ENCODE results near the gene HDGFL2.

HDGFL2 gene

DNA sequence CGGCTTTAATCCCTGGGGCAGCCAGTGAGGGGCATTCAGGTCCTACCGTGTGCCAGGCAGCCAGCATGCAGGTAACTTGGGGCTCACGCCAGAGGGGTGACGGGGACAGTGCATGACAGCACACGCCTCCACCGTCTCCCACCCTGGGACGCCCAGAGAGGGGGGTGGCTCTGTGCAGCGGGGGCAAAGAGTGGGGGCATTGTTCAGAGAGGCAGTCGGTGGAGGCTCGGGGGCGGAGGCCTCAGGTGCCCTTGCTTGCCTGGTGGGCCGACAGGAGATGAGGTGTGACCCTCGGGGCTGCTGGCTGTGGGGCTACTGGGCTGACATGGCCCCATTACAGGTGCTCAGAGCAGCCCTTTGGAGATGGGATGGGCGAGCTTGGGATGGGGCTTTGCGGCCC is 27.8 kb downstream of the HDGFL2 start:
- DNase-seq = no peak

- DNase-seq = no peak
Observed at GRCh38 chr19:4500841-4501591, 28.9 kb downstream of the HDGFL2 start.

- no peak for DNase-seq
Observed at GRCh38 chr19:4501691-4502090, 29.6 kb downstream of the HDGFL2 start.

DNA sequence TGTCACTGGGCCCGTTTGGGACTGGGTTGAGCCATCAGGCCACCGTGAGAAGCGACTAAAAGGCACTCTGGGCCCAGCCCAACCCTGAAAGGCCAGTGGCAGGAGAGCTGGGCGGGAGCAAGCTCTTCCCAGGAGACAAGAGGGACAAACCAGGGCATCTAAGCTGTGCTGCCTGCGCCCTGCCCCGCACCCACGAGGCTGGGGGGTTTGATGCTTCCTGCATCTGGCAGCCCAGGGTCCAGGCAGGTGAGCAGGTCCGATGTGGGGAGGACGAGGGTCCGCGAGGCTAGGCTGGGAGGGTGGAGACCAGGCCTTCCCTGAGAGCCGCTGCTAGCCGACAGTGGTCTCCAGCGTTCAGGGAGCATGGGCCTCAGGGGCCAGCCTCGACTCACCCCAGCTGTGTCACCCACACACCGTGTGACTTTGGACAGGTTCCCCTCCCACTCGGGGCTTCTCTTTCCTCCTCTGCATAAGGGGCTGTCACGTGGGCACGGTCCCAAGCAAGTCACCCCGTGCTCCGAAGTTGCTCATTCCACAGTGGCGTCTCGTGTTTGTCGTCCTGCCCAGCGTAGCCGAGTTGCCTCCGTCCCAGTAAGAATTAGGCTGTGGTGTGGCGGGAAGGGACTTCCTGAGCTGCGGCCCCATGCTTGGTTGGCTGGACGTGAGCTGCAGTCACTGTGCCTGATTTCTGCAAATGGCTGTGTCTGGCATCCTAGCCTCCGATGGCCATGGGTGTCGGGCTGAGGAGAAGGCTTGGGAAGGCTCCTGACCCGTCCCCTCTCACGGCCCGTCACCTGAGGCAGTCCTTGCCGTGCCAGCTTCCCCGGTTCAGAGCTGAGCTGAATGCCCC is 30.4 kb downstream of the HDGFL2 start:
- DNase-seq = no peak

DNA sequence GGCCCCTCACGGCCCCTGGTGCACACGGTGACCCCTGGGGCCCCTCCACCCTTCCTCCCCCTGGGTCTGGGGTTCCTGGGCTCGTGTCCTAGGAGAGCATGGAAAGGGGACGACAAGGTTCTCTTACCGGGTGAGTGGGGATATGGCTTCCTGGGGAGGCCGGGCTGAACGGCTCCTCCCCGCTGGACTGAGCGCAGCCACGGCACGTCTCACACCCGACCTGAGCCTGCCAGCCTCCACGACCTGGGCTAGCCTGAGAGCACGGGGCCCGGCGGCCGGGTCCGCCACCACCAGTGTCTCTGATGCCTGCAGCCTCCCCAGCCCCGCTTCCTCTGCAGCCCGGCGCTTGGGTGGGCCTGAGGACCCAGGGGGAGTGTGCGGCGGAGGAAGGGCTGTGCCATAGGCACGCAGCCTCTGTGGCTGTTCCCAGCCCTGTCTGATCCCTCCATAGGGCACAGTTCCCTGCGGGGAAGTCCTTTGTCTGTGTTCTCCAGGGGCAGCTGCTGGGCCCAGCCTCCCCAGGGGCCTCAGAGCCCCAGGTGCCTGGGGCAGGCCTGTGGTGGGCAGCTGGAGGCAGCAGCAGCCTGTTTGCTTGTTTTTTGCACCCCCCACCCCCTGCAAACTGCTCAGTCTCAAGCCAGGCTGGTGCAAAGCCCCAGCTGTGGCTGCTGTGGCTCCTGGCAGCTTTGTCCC is 31.2 kb downstream of the HDGFL2 start:
- no peak for DNase-seq

- DNase-seq = no peak
Observed at GRCh38 chr19:4503825-4504170, 31.7 kb downstream of the HDGFL2 start.

GRCh38 chr19:4504297-4504701 is 32.2 kb downstream of the HDGFL2 start:
- DNase-seq = no peak

DNA sequence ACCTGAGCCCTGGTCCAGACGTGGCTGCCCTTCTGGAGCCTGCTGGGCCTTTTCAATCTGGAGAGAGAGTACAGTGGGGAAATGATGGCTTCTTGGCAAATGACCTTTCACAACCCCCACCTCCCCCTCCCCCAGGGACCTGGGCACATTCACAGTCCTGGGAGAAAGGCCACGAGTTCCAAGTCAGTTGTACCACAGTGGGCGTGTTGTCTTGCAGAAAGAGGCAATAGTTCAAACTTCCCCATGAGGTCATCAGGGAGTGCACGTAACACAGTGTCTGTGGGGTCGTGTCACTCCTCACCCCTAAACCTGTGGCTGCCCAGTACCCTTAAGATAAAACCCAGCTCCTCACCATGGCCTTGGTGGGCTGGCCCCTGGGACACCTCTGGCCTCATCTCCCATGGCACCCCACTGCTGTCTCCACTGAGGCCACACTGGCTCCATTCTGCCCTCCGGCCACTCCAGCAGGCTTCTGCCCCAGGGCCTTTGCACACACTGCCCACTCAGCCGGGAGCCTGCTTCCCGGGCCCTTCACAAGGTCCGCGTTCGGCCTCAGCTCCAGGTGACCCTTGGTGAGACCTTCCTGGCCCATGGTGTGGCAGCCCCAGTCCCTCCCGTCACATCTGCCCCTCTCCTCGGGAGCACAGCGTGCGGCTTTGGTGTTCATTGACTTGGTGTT is 32.9 kb downstream of the HDGFL2 start:
- DNase-seq = no peak

DNA sequence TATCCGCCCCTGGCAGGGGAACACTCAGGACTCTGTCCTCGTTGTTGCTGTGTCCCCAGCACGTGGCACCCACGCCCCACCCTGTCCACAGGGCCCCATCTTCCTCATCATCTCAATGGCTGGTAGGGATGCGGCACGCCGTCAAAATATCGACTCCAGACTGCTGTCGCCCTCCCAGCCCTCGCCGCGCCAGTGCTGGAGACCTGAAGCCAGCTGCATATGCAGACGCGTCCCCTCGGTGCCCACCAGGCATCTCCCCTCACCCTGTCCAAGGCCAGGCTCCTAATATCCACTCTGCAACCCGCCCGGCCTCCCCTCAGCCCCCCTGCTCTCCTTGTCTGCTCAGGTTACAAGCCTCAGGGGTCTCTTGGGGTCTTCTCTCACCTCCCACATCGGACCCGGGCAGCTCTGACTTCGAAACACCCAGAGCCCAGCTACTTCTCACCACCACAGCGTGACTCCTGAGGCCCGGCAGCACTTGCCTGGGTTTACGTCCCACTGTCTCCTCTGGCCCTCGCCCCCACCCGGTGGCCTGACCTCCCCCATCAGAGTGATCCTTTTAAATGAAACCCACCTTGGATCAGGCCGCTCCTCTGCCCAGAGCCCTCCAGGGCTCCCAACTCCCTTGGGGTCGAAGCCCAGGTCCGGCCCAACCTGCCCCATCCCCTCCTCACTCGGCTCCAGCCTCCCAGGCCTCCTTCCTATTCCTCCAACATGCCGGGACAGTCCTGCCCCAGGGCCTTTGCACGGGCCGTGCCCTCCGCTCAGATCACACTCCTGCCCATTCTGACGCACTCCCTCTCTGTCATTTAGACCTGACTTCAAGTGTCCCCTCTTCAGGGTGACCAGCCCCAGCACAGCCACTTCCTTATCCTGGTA is 33.7 kb downstream of the HDGFL2 start:
- no peak for DNase-seq

GRCh38 chr19:4506449-4507149 is 34.5 kb downstream of the HDGFL2 start:
- no peak for DNase-seq

DNA sequence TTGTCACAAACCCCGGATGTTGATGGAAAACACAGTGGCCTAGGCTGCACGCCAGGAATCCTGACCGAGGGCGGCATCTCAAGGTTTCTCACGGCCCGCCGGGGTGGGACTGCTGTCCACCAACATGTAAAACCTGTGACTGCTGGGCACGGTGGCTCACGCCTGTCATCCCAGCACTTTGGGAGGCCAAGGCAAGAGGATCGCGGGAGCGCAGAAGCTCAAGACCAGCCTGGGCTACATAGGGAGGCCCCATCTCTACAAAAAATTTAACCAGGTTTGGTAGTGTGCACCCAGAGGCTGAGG is 35.0 kb downstream of the HDGFL2 start:
- no peak for DNase-seq

DNA sequence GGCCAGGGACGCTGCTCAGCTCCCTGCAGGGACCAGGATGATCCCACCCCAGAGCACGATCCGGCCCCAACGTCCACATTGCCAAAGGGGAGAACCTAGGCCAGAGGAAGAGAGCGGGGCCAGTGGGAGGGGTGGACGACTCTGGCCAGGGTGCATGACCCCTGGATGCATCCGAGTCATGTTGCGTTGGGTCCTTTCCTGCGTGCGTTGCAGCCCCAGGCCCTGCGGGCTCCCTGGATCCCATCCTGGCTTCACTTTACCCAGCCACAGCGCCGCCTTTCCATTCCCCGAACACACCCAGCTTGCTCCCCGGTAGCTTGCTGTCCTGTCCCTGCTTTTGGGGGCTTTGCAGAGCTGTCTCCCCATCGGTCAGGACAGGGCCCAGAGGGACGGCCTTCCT is 35.7 kb downstream of the HDGFL2 start:
- no peak for DNase-seq

- DNase-seq = no peak
Observed at GRCh38 chr19:4508698-4509097, 36.6 kb downstream of the HDGFL2 start.

DNA sequence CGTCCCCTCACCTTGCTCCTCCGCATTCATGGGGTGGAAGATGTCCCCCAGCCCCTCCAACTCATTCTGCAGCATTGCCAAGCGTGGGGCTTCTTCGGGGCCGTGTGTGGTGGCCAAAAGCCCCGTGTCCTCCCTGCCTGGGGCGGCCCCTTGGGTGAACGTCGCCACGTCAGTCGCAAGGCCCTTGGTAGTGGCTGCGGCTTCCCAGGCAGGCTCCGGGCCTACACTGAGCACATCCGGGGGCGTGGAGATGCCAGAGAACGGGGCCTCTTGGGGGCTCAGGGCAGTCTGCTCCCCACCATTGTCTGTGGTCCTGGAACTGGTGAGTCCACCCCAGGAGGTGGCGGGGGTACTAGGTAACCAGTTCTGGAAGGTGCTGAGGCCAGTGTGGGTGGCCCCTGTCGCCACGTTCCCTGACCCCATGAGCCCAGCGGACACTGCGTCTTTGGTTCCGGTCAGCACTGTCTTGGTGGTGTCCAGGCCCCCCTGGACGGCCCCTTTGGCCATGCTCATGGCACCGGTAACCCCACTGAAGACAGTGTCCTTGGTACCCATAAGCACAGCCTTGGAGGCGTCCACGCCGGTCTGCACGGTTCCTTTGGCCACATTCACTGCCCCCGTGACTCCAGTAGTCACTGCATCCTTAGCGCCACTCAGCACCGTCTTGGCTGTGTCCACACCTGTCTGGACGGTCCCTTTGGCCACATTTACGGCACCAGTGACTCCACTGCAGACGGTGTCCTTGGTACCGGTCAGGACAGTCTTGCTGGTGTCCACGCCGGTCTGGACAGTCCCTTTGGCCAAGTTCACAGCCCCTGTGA is 38.5 kb downstream of the HDGFL2 start:
- no peak for DNase-seq

- DNase-seq = no peak
Observed at GRCh38 chr19:4511300-4512054, 39.4 kb downstream of the HDGFL2 start.

DNA sequence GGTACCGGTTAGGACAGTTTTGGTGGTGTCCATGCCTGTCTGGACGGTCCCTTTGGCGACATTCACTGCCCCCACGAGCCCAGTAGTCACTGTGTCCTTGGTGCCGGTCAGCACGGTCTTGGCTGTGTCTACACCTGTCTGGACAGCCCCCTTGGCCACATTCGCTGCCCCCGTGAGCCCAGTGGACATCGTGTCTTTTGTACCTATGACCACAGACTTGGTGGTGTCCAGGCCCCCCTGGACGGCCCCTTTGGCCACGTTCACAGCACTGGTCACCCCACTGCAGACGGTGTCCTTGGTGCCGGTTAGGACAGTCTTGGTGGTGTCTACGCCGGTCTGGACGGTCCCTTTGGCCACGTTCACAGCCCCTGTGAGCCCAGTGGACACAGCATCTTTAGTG is 40.0 kb downstream of the HDGFL2 start:
- no peak for DNase-seq

GRCh38 chr19:4513248-4513647 is 41.2 kb downstream of the HDGFL2 start:
- DNase-seq = no peak

DNA sequence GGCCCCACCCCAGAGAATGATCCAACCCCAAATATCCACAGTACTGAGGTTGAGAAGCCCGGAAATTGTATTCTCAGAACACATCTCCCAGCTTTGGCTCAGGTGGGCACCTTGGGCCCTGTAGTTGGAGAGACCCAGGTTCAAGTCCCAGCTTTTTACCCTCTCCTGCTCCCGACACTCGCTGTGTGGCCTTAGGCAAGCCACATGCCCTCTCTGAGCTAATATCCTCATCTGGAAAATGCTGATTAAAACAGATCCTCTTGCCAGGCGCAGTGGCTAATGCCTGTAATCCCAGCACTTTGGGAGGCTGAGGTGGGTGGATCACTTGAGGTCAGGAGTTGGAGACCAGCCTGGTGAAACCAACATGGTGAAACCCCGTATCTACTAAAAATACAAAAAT is 43.6 kb downstream of the HDGFL2 start:
- DNase-seq = no peak

DNA sequence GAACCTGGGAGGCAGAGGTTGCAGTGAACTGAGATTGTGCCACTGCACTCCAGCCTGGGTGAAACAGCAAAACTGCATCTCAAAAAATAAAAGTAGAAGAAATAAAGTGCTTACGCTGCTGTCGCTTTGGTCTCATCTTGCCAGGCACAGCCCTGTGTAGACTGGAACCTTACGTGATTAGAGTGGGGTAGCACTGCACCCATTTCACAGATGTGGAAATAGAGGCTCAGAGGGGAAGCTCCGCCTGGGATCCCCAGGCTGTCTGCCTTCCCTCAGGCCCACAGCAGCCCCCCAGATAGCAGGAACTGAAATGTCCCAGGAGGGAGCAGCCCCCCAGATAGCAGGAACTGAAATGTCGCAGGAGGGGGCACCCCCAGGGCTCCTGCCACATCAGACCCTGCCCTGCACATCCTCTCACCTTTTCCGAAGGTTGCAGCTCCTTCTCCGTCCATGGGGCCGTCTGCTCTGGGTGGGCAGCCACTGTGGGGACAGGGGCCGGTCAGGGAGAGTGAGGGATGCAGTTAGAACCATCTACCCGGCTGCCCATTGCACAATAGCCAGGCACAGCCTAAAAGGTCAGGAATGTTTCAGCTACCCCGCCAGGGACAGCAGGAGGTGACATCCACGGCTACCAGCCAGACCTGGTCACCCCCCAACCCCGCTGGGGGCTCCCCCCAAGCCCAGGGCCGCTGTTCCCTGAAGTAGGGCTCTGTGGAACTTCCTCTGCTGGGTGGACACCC is 44.3 kb downstream of the HDGFL2 start:
- no peak for DNase-seq
